Measurements from ENCODE around the gene HAAO.
"Not testable (repeated sequence)": the region's sequence is repeated elsewhere in the genome, so short reads cannot be mapped to it uniquely, and the experiment has no call there.

The HAAO gene

DNA sequence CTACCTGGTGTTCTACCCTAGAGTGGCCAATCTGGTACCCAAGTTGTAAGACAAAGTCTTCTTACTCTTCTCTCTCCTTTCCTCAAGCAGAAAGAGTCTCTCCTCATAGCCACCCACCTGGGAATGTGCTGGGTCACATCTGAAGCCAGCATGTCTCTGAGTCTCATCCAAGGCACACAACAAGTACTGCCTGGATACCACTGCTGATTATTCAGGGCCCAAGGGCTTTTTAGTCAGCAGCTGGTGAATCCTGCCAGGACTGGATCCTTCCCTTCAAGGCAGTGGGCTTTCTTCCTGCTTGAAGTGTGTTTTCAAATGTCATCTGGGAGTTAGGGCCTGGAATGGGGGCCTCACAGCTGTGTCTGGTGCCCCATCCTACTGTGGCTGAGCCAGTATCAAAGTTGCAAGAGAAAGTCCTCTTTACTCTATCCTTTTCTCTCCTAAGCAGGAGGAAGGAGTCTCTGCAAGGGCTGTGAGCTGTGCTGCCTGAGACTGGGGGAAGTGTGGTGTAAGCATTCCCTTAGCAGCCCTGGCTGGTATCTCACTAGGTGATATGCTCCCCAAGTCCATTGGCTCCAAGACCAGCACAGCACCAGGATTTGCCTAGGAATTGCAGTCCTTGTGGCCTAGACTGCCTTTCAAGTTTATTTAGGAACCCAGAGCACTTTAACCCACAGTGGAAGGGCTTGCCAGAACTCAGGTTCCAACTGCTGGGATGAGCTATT, 55.6 kb downstream of the HAAO start:
- peaks cover 9% of the 10 kb centered on the region for H3K9me3 ChIP-seq (ENCODE audit: control insufficient read depth, low read length)
- H3K4ac ChIP-seq (ENCODE audit: low read depth in 1 of 2, low read length in 2 of 2), result no peak overlapping the region
- no peak overlapping the region for H2AFZ ChIP-seq (ENCODE audit: low read depth, low read length)
- DNase-seq, result no peak
- no peak overlapping the region for H3K4me3 ChIP-seq (ENCODE audit: insufficient read depth in 1 of 2, low read depth in 1 of 2, low read length in 2 of 2)
- H2BK120ac ChIP-seq (ENCODE audit: low read depth, low read length), result no peak overlapping the region
- H3K79me1 ChIP-seq (replicated peaks; ENCODE audit: low read length, poor library complexity, severe bottlenecking), result no peaks in the 10 kb centered on the region
- H4K91ac ChIP-seq (ENCODE audit: low read length), result no peak overlapping the region
- peaks cover 10 to 22% of the 10 kb centered on the region in 2 experiments for H3K36me3 ChIP-seq (ENCODE audit: control insufficient read depth in 1 of 2, insufficient read depth in 2 of 2, low read depth in 1 of 2, low read length in 2 of 2)
- H3K23ac ChIP-seq (ENCODE audit: low read length in 2 of 2), result no peak overlapping the region
- no peak overlapping the region for H3K27ac ChIP-seq (ENCODE audit: low read length, poor library complexity, severe bottlenecking)
- H2AK5ac ChIP-seq (ENCODE audit: low read length, severe bottlenecking), result no peak overlapping the region
- no peaks in the 10 kb centered on the region for H3K4me1 ChIP-seq (ENCODE audit: control insufficient read depth, insufficient read depth, low read depth, low read length)
- H2BK15ac ChIP-seq (ENCODE audit: low read depth, poor library complexity, severe bottlenecking), result no peak overlapping the region
- H3K4me2 ChIP-seq (ENCODE audit: low read length, poor library complexity, severe bottlenecking), result no peak overlapping the region
- H3K27me3 ChIP-seq (ENCODE audit: control insufficient read depth in 1 of 2, insufficient read depth in 1 of 2, low read length in 2 of 2), result no peaks in the 10 kb centered on the region
- H3K18ac ChIP-seq (ENCODE audit: low read depth in 1 of 2, low read length in 2 of 2), result no peak overlapping the region
- no peak overlapping the region for H2BK5ac ChIP-seq (ENCODE audit: low read depth, low read length, poor library complexity, severe bottlenecking)
- no peak overlapping the region for H2BK12ac ChIP-seq (ENCODE audit: low read length in 2 of 2)
- H3K9ac ChIP-seq (ENCODE audit: low read length), result no peak overlapping the region
- no peak overlapping the region for H4K8ac ChIP-seq (ENCODE audit: low read length)
- H3K14ac ChIP-seq (ENCODE audit: low read length in 2 of 2), result no peak overlapping the region

DNA sequence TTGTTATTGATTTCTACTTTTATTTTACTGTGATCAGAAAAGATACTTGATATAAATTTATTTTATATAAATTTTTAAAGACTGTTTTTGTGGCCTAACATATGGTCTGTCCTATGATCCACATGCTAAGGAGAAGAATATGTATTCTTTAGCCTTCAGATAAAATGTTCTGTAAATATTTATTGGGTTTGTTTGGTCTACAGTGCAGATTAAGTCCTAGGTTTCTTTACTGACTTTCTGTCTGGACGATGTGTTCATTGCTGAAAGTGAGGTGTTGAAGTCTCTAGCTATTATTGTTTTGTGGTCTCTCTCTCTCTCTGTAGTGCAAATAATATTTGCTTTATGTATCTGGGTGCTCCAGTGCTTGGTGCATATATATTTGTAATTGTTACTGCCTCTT, 58.5 kb downstream of the HAAO start:
- no peak overlapping the region for H4K8ac ChIP-seq (ENCODE audit: low read length)
- H2BK120ac ChIP-seq (ENCODE audit: low read depth, low read length), result no peak overlapping the region
- H2AFZ ChIP-seq (ENCODE audit: low read depth, low read length), result no peak overlapping the region
- no peak overlapping the region for H3K14ac ChIP-seq (ENCODE audit: low read length in 2 of 2)
- no peak overlapping the region for H3K18ac ChIP-seq (ENCODE audit: low read depth in 1 of 2, low read length in 2 of 2)
- peaks cover 14% of the 10 kb centered on the region for H3K9me3 ChIP-seq (ENCODE audit: control insufficient read depth, low read length)
- peaks cover 0 to 17% of the 10 kb centered on the region in 2 experiments for H3K36me3 ChIP-seq (ENCODE audit: control insufficient read depth in 1 of 2, insufficient read depth in 2 of 2, low read depth in 1 of 2, low read length in 2 of 2)
- no peak overlapping the region for H2BK12ac ChIP-seq (ENCODE audit: low read length in 2 of 2)
- H3K4me3 ChIP-seq (ENCODE audit: insufficient read depth in 1 of 2, low read depth in 1 of 2, low read length in 2 of 2), result no peak overlapping the region
- H3K4ac ChIP-seq (ENCODE audit: low read depth in 1 of 2, low read length in 2 of 2), result no peak overlapping the region
- H3K79me1 ChIP-seq (replicated peaks; ENCODE audit: low read length, poor library complexity, severe bottlenecking), result peaks cover 2% of the 10 kb centered on the region
- no peaks in the 10 kb centered on the region for H3K4me1 ChIP-seq (ENCODE audit: control insufficient read depth, insufficient read depth, low read depth, low read length)
- no peaks in the 10 kb centered on the region for H3K27me3 ChIP-seq (ENCODE audit: control insufficient read depth in 1 of 2, insufficient read depth in 1 of 2, low read length in 2 of 2)
- no peak for DNase-seq
- no peak overlapping the region for H3K9ac ChIP-seq (ENCODE audit: low read length)
- no peak overlapping the region for H2BK15ac ChIP-seq (ENCODE audit: low read depth, poor library complexity, severe bottlenecking)
- no peak overlapping the region for H3K23ac ChIP-seq (ENCODE audit: low read length in 2 of 2)
- no peak overlapping the region for H4K91ac ChIP-seq (ENCODE audit: low read length)
- H2AK5ac ChIP-seq (ENCODE audit: low read length, severe bottlenecking), result no peak overlapping the region
- no peak overlapping the region for H2BK5ac ChIP-seq (ENCODE audit: low read depth, low read length, poor library complexity, severe bottlenecking)
- H3K27ac ChIP-seq (ENCODE audit: low read length, poor library complexity, severe bottlenecking), result no peak overlapping the region
- WGBS, result 100% methylated on average over 1 of the region's 1 CpG
- no peak overlapping the region for H3K4me2 ChIP-seq (ENCODE audit: low read length, poor library complexity, severe bottlenecking)

GRCh38 chr2:42731316-42731715, 61.1 kb downstream of the HAAO start:
- not testable (repeated sequence) for H3K27ac ChIP-seq (ENCODE audit: low read length, poor library complexity, severe bottlenecking); H3K4me1 ChIP-seq (ENCODE audit: control insufficient read depth, insufficient read depth, low read depth, low read length); H3K27me3 ChIP-seq (ENCODE audit: control insufficient read depth in 1 of 2, insufficient read depth in 1 of 2, low read length in 2 of 2); H4K8ac ChIP-seq (ENCODE audit: low read length); H3K4ac ChIP-seq (ENCODE audit: low read depth in 1 of 2, low read length in 2 of 2); H2AK5ac ChIP-seq (ENCODE audit: low read length, severe bottlenecking); H2BK120ac ChIP-seq (ENCODE audit: low read depth, low read length); H3K9ac ChIP-seq (ENCODE audit: low read length); H4K91ac ChIP-seq (ENCODE audit: low read length); H3K79me1 ChIP-seq (replicated peaks; ENCODE audit: low read length, poor library complexity, severe bottlenecking); H2BK12ac ChIP-seq (ENCODE audit: low read length in 2 of 2); H3K23ac ChIP-seq (ENCODE audit: low read length in 2 of 2); H3K18ac ChIP-seq (ENCODE audit: low read depth in 1 of 2, low read length in 2 of 2); H3K14ac ChIP-seq (ENCODE audit: low read length in 2 of 2); H2AFZ ChIP-seq (ENCODE audit: low read depth, low read length); DNase-seq; H2BK5ac ChIP-seq (ENCODE audit: low read depth, low read length, poor library complexity, severe bottlenecking); H3K4me2 ChIP-seq (ENCODE audit: low read length, poor library complexity, severe bottlenecking); H3K4me3 ChIP-seq (ENCODE audit: insufficient read depth in 1 of 2, low read depth in 1 of 2, low read length in 2 of 2); H2BK15ac ChIP-seq (ENCODE audit: low read depth, poor library complexity, severe bottlenecking)
- Histone ChIP-seq H3K9me3 (ENCODE audit: control insufficient read depth, low read length) (peaks cover 14% of the 10 kb centered on the region), H3K36me3 (ENCODE audit: control insufficient read depth in 1 of 2, insufficient read depth in 2 of 2, low read depth in 1 of 2, low read length in 2 of 2) (peaks cover 0 to 11% of the 10 kb centered on the region in 2 experiments)
- 88% methylated on average over 4 of the region's 4 CpGs for WGBS

DNA sequence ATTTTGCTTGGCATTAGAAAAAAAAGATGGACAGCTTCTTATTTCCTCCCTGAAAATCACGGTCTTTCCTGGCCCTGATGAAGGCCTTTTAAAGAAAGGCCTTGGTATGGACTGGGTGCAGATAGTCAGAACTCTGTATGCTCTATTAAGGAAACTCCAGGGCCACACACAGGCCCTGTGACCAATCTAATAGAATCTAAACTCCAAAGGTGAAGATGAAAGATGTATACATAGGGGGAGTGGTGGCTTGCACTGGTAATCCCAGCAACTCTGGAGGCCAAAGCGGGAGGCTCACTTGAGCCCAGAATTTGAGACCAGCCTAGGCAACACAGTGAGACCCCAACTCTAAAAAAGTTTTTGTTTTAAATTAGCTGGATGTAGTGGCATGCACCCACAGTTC, 65.7 kb downstream of the HAAO start:
- H3K18ac ChIP-seq (ENCODE audit: low read depth in 1 of 2, low read length in 2 of 2), result no peak overlapping the region
- 97% methylated on average over 2 of the region's 2 CpGs for WGBS

More for the DNA sequence above, 65.7 kb downstream of the HAAO start:
- H3K4me1 ChIP-seq (ENCODE audit: control insufficient read depth, insufficient read depth, low read depth, low read length), result peaks cover 3% of the 10 kb centered on the region
- H3K27ac ChIP-seq (ENCODE audit: low read length, poor library complexity, severe bottlenecking), result no peak overlapping the region
- no peak overlapping the region for H2AK5ac ChIP-seq (ENCODE audit: low read length, severe bottlenecking)
- no peak overlapping the region for H3K4me2 ChIP-seq (ENCODE audit: low read length, poor library complexity, severe bottlenecking)
- peaks cover 2% of the 10 kb centered on the region for H3K79me1 ChIP-seq (replicated peaks; ENCODE audit: low read length, poor library complexity, severe bottlenecking)
- no peak overlapping the region for H3K14ac ChIP-seq (ENCODE audit: low read length in 2 of 2)
- no peak overlapping the region for H2BK12ac ChIP-seq (ENCODE audit: low read length in 2 of 2)
- H2BK120ac ChIP-seq (ENCODE audit: low read depth, low read length), result no peak overlapping the region
- H3K23ac ChIP-seq (ENCODE audit: low read length in 2 of 2), result no peak overlapping the region
- H2AFZ ChIP-seq (ENCODE audit: low read depth, low read length), result no peak overlapping the region
- no peak overlapping the region for H2BK15ac ChIP-seq (ENCODE audit: low read depth, poor library complexity, severe bottlenecking)
- no peak for DNase-seq
- no peaks in the 10 kb centered on the region for H3K27me3 ChIP-seq (ENCODE audit: control insufficient read depth in 1 of 2, insufficient read depth in 1 of 2, low read length in 2 of 2)
- no peak overlapping the region for H4K8ac ChIP-seq (ENCODE audit: low read length)
- H2BK5ac ChIP-seq (ENCODE audit: low read depth, low read length, poor library complexity, severe bottlenecking), result no peak overlapping the region
- H3K4me3 ChIP-seq (ENCODE audit: insufficient read depth in 1 of 2, low read depth in 1 of 2, low read length in 2 of 2), result no peak overlapping the region
- H3K36me3 ChIP-seq (ENCODE audit: control insufficient read depth in 1 of 2, insufficient read depth in 2 of 2, low read depth in 1 of 2, low read length in 2 of 2), result peaks cover 10 to 15% of the 10 kb centered on the region in 2 experiments
- H3K9me3 ChIP-seq (ENCODE audit: control insufficient read depth, low read length), result peaks cover 6% of the 10 kb centered on the region
- H4K91ac ChIP-seq (ENCODE audit: low read length), result no peak overlapping the region
- H3K9ac ChIP-seq (ENCODE audit: low read length), result no peak overlapping the region
- no peak overlapping the region for H3K4ac ChIP-seq (ENCODE audit: low read depth in 1 of 2, low read length in 2 of 2)
